Effector memory CD4-positive, alpha-beta T cell (primary cell): ENCODE results near the gene NANOS2.
A peak's percentile ranks its signal among the peaks of the same experiment; 100 is the strongest.

Experiments used
- DNase-seq, 3 donors: peaks; one replicate each; pipeline ENCODE4 v3.0.0-alpha.2; 2020
- H3K27ac ChIP-seq: 2 replicates; pipeline ENCODE4 v1.7.0; 2013; ENCODE audit warnings: mild to moderate bottlenecking, low read length, moderate library complexity; ENCODE audit not compliant: insufficient read depth, poor library complexity, severe bottlenecking
- H3K27me3 ChIP-seq: replicated peaks from 2 replicates; pipeline ENCODE4 v1.7.0; 2013; ENCODE audit warnings: mild to moderate bottlenecking, low read length; ENCODE audit not compliant: insufficient read depth, control insufficient read depth, poor library complexity, severe bottlenecking
- H3K36me3 ChIP-seq: 2 replicates; pipeline ENCODE4 v1.7.0; 2013; ENCODE audit warnings: mild to moderate bottlenecking, low read length, moderate library complexity; ENCODE audit not compliant: control insufficient read depth, insufficient read depth
- H3K4me1 ChIP-seq: 2 replicates; pipeline ENCODE4 v1.7.0; 2013; ENCODE audit warnings: low read length, mild to moderate bottlenecking; ENCODE audit not compliant: control insufficient read depth, insufficient read depth, poor library complexity, severe bottlenecking
- H3K4me3 ChIP-seq: 2 replicates; pipeline ENCODE4 v1.7.0; 2013; ENCODE audit warnings: low read length, low read depth, mild to moderate bottlenecking; ENCODE audit not compliant: insufficient read depth, poor library complexity, severe bottlenecking
- H3K9me3 ChIP-seq: 2 replicates; pipeline ENCODE4 v1.7.0; 2013; ENCODE audit warnings: mild to moderate bottlenecking, low read length, moderate library complexity; ENCODE audit not compliant: control insufficient read depth

The NANOS2 gene

GRCh38 chr19:45952686-45953505 lies 38.3 kb upstream of the NANOS2 start:
- Histone ChIP-seq H3K9me3 (no peaks in the 10 kb centered on the region), H3K36me3 (no peaks in the 10 kb centered on the region), H3K4me3 (peak overlapping the region; percentile 44), H3K27me3 (no peaks in the 10 kb centered on the region), H3K27ac (no peak overlapping the region), H3K4me1 (peaks cover 7% of the 10 kb centered on the region)
- peak in 1 of 3 donors; percentile 11 for DNase-seq

DNA sequence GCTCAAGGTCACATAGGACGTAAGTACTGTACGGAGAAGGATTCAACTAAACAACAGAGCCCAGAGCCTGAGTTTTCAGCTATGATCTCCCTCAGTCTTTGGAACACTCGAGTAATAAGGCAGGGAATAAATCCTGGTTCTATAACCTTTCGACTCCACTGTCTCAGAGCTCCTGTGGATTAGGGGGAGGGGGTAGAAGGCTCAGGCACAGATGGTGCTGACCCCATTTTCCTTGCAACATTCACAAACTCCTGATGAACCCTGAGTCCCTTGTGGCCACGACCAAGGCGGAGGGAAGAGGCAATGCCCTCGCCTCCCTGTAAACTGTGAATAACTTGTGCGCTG lies 37.7 kb upstream of the NANOS2 start:
- H3K36me3 ChIP-seq = no peaks in the 10 kb centered on the region
- H3K27me3 ChIP-seq = no peaks in the 10 kb centered on the region
- H3K9me3 ChIP-seq = no peaks in the 10 kb centered on the region
- H3K27ac ChIP-seq = no peak overlapping the region
- H3K4me3 ChIP-seq = peak overlapping the region; percentile 44
- peaks cover 7% of the 10 kb centered on the region for H3K4me1 ChIP-seq
- DNase-seq = no peak

- H3K27me3 ChIP-seq = no peaks in the 10 kb centered on the region
- H3K4me3 ChIP-seq = no peak overlapping the region
- H3K9me3 ChIP-seq = no peaks in the 10 kb centered on the region
- H3K27ac ChIP-seq = no peak overlapping the region
- H3K36me3 ChIP-seq = no peaks in the 10 kb centered on the region
- peaks cover 4% of the 10 kb centered on the region for H3K4me1 ChIP-seq
- no peak for DNase-seq
These were observed 33.3 kb upstream of the NANOS2 start for GRCh38 chr19:45947926-45948325.

DNA sequence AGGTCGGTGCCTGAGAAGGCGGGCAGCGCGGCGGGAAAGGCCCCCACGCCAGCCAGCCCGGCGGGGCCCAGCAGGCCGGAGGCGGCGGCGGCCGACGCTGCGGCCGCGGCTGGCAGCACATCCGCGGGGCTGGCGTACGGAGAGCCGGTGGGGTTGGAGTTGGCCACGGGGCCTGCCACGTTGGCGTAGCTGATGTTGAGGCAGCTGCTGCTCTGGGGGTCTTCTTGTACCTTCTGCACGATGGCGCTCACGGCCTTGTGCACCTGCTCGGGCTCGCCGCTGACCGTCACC lies 25.9 kb upstream of the NANOS2 start:
- H3K4me3 ChIP-seq = no peak overlapping the region
- H3K36me3 ChIP-seq = no peaks in the 10 kb centered on the region
- no peak overlapping the region for H3K27ac ChIP-seq
- no peaks in the 10 kb centered on the region for H3K9me3 ChIP-seq
- H3K27me3 ChIP-seq = peaks cover 7% of the 10 kb centered on the region
- no peak for DNase-seq
- H3K4me1 ChIP-seq = no peaks in the 10 kb centered on the region

GRCh38 chr19:45939792-45940514 lies 25.4 kb upstream of the NANOS2 start:
- Histone ChIP-seq H3K27ac (no peak overlapping the region), H3K9me3 (no peaks in the 10 kb centered on the region), H3K27me3 (peaks cover 7% of the 10 kb centered on the region), H3K4me1 (no peaks in the 10 kb centered on the region), H3K4me3 (no peak overlapping the region), H3K36me3 (no peaks in the 10 kb centered on the region)
- no peak for DNase-seq

GRCh38 chr19:45938733-45939319 lies 24.2 kb upstream of the NANOS2 start:
- Histone ChIP-seq H3K4me1 (no peaks in the 10 kb centered on the region), H3K4me3 (no peak overlapping the region), H3K27me3 (peaks cover 18% of the 10 kb centered on the region), H3K27ac (no peak overlapping the region), H3K9me3 (no peaks in the 10 kb centered on the region), H3K36me3 (no peaks in the 10 kb centered on the region)
- DNase-seq = no peak

GRCh38 chr19:45935267-45935666 lies 20.7 kb upstream of the NANOS2 start:
- no peak for DNase-seq
- Histone ChIP-seq H3K27me3 (peaks cover 17% of the 10 kb centered on the region), H3K9me3 (no peaks in the 10 kb centered on the region), H3K4me3 (no peak overlapping the region), H3K36me3 (no peaks in the 10 kb centered on the region), H3K27ac (no peak overlapping the region), H3K4me1 (no peaks in the 10 kb centered on the region)

GRCh38 chr19:45934551-45935230 lies 20.1 kb upstream of the NANOS2 start:
- no peak for DNase-seq
- Histone ChIP-seq H3K27me3 (peaks cover 17% of the 10 kb centered on the region), H3K36me3 (no peaks in the 10 kb centered on the region)

DNA sequence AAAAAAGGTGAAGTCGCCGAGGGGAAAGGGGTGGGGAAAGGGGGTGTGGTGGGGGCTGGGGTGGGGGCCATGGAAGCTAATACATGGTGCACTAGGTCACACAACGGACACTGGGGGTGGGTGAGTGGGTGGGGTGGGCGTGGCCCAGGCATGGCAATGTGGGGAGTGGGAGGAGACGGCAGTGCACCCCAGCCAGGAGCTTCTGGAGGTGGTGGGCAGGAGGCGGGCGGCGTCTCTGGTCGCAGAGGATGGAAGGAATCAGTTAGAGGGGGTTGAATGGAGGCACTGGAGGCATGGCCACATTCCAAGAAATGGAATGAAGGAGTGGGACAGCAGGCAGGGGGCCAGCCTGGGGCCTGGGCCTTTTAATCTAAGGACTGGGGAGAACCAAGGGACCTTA lies 19.2 kb upstream of the NANOS2 start:
- no peak overlapping the region for H3K27ac ChIP-seq
- no peaks in the 10 kb centered on the region for H3K4me1 ChIP-seq
- peaks cover 12% of the 10 kb centered on the region for H3K27me3 ChIP-seq
- no peak overlapping the region for H3K4me3 ChIP-seq
- no peak for DNase-seq
- H3K9me3 ChIP-seq = no peaks in the 10 kb centered on the region
- no peaks in the 10 kb centered on the region for H3K36me3 ChIP-seq

More at GRCh38 chr19:45934551-45935230, 20.1 kb upstream of the NANOS2 start:
- Histone ChIP-seq H3K4me1 (no peaks in the 10 kb centered on the region), H3K27ac (no peak overlapping the region), H3K4me3 (no peak overlapping the region), H3K9me3 (no peaks in the 10 kb centered on the region)

GRCh38 chr19:45931055-45931454 lies 16.5 kb upstream of the NANOS2 start:
- Histone ChIP-seq H3K4me1 (peaks cover 3% of the 10 kb centered on the region), H3K27ac (no peak overlapping the region), H3K9me3 (no peaks in the 10 kb centered on the region), H3K27me3 (peaks cover 12% of the 10 kb centered on the region), H3K4me3 (no peak overlapping the region), H3K36me3 (no peaks in the 10 kb centered on the region)
- no peak for DNase-seq
